GM21529 (cell line): Measurements from ENCODE around the gene MOCOS.

Experiments used
- ATAC-seq: cut with Tn5 transposase; IDR thresholded peaks from one replicate; pipeline ENCODE4 v1.9.1; 2021; ENCODE audit not compliant: unreplicated experiment

MOCOS gene

GRCh38 chr18:36269157-36269556 lies 81.9 kb downstream of the MOCOS start:
- ATAC-seq, result no peak

- no peak for ATAC-seq
Observed at GRCh38 chr18:36271153-36271552, 83.9 kb downstream of the MOCOS start.

GRCh38 chr18:36273347-36273746 lies 86.0 kb downstream of the MOCOS start:
- ATAC-seq, result no peak

- no peak for ATAC-seq
Observed at GRCh38 chr18:36274083-36274715, 86.9 kb downstream of the MOCOS start.

- no peak for ATAC-seq
Observed at GRCh38 chr18:36275561-36275960, 88.3 kb downstream of the MOCOS start.

- no peak for ATAC-seq
Observed at GRCh38 chr18:36279001-36279400, 91.7 kb downstream of the MOCOS start.

GRCh38 chr18:36281936-36282335 lies 94.6 kb downstream of the MOCOS start:
- ATAC-seq, result no peak

GRCh38 chr18:36283448-36283847 lies 96.2 kb downstream of the MOCOS start:
- ATAC-seq, result no peak

- no peak for ATAC-seq
Observed at GRCh38 chr18:36284268-36284667, 97.0 kb downstream of the MOCOS start.

- ATAC-seq, result no peak
Observed at GRCh38 chr18:36284671-36285295, 97.5 kb downstream of the MOCOS start.

GRCh38 chr18:36287653-36288052 lies 100.4 kb downstream of the MOCOS start:
- ATAC-seq, result no peak

- ATAC-seq, result no peak
Observed at GRCh38 chr18:36288689-36289088, 101.4 kb downstream of the MOCOS start.

GRCh38 chr18:36294031-36294430 lies 106.7 kb downstream of the MOCOS start:
- ATAC-seq, result no peak

- ATAC-seq, result no peak
Observed at GRCh38 chr18:36295214-36295613, 107.9 kb downstream of the MOCOS start.

GRCh38 chr18:36295880-36296301 lies 108.6 kb downstream of the MOCOS start:
- no peak for ATAC-seq

GRCh38 chr18:36296650-36297416 lies 109.5 kb downstream of the MOCOS start:
- ATAC-seq, result peak; percentile 22

- peak; percentile 56 for ATAC-seq
Observed at GRCh38 chr18:36297417-36298125, 110.3 kb downstream of the MOCOS start, which contains the start of gene FHOD3. Gene FHOD3, plus strand, starts transcription at chr18:36297713. Its CDS starts 123 bp downstream, at chr18:36297836.

- ATAC-seq, result peak; percentile 15
Observed at GRCh38 chr18:36298126-36298741, 110.9 kb downstream of the MOCOS start.

- ATAC-seq, result no peak
Observed at GRCh38 chr18:36299015-36299414, 111.7 kb downstream of the MOCOS start.

GRCh38 chr18:36300211-36300610 lies 112.9 kb downstream of the MOCOS start:
- ATAC-seq, result no peak

- no peak for ATAC-seq
Observed at GRCh38 chr18:36301884-36302283, 114.6 kb downstream of the MOCOS start.
